HG02943 (cell line): Measurements from ENCODE around the gene NOL7.

Source experiments
- ATAC-seq: cut with Tn5 transposase; IDR thresholded peaks from one replicate; pipeline ENCODE4 v1.9.1; 2021; ENCODE audit warnings: mild to moderate bottlenecking, low read depth, moderate library complexity; ENCODE audit not compliant: unreplicated experiment

NOL7 gene

GRCh38 chr6:13614926-13615791 is at the start of gene NOL7:
Gene NOL7 (plus strand): TSS chr6:13615335. CDS start chr6:13615359, 24 bp downstream.
- peak; percentile 83 for ATAC-seq

- no peak for ATAC-seq
These were observed 49.2 kb upstream of the NOL7 start for GRCh38 chr6:13565921-13566320.

- no peak for ATAC-seq
These were observed 48.6 kb upstream of the NOL7 start for GRCh38 chr6:13566500-13566899.

GRCh38 chr6:13568970-13569369 is 46.2 kb upstream of the NOL7 start:
- no peak for ATAC-seq

GRCh38 chr6:13572240-13572639 is 42.9 kb upstream of the NOL7 start:
- ATAC-seq: no peak

GRCh38 chr6:13572951-13573654 is 42.0 kb upstream of the NOL7 start:
- ATAC-seq: no peak

GRCh38 chr6:13573669-13574110 is 41.4 kb upstream of the NOL7 start:
- no peak for ATAC-seq

GRCh38 chr6:13574149-13574570 is 41.0 kb upstream of the NOL7 start:
- peak; percentile 71 for ATAC-seq

- ATAC-seq: peak; percentile 75
These were observed 40.4 kb upstream of the NOL7 start, which contains the start of gene SIRT5 for GRCh38 chr6:13574571-13575376. Gene SIRT5 (plus strand): TSS chr6:13574601. CDS start chr6:13584111, 9,510 bp downstream.

GRCh38 chr6:13575377-13575775 is 39.8 kb upstream of the NOL7 start:
- ATAC-seq: no peak

- ATAC-seq: no peak
These were observed 39.1 kb upstream of the NOL7 start for GRCh38 chr6:13576017-13576416.

- ATAC-seq: no peak
These were observed 37.2 kb upstream of the NOL7 start for GRCh38 chr6:13577926-13578325.

- no peak for ATAC-seq
These were observed 35.2 kb upstream of the NOL7 start for GRCh38 chr6:13579911-13580310.

GRCh38 chr6:13581700-13582229 is 33.4 kb upstream of the NOL7 start:
- no peak for ATAC-seq

- ATAC-seq: no peak
These were observed 28.3 kb upstream of the NOL7 start for GRCh38 chr6:13586603-13587542.

- ATAC-seq: no peak
These were observed 25.3 kb upstream of the NOL7 start for GRCh38 chr6:13589801-13590200.

GRCh38 chr6:13590574-13591153 is 24.5 kb upstream of the NOL7 start:
- ATAC-seq: no peak

- ATAC-seq: no peak
These were observed 23.8 kb upstream of the NOL7 start for GRCh38 chr6:13591205-13591921.
